Smooth muscle cell (in vitro differentiated cells): ENCODE results near the gene OPCML. TPM values are rescaled to one million over a fixed set of nuclear protein-coding genes. Genes with fewer than 3 reads are reported as not detected.

ENCODE experiments used
- DNase-seq: peaks from one replicate; lab custom pipeline; 2025; ENCODE audit not compliant: unreplicated experiment; lab: John Stamatoyannopoulos, UW
- H2AFZ ChIP-seq: fragments of 200-600 bp; sonication (generic); 2 replicates; pipeline ENCODE4 v1.6.0; 2016; ENCODE audit warnings: antibody characterized with exemption, low read depth, mild to moderate bottlenecking
- H3F3A ChIP-seq: fragments of 200-600 bp; sonication (generic); 2 replicates; pipeline ENCODE4 v1.6.0; 2017; ENCODE audit warnings: antibody characterized with exemption, low read depth
- H3K27ac ChIP-seq: fragments of 200-600 bp; sonication (generic); 2 replicates; pipeline ENCODE4 v1.5.1; 2016; ENCODE audit warnings: low read depth, mild to moderate bottlenecking
- H3K27me3 ChIP-seq: fragments of 200-600 bp; sonication (generic); 2 replicates; pipeline ENCODE4 v1.6.1; 2016; ENCODE audit warnings: low read depth, mild to moderate bottlenecking
- H3K36me3 ChIP-seq: fragments of 200-600 bp; sonication (generic); 2 replicates; pipeline ENCODE4 v1.5.1; 2016; ENCODE audit warnings: low read depth
- H3K4me1 ChIP-seq: fragments of 200-600 bp; sonication (generic); 2 replicates; pipeline ENCODE4 v1.5.1; 2016; ENCODE audit warnings: low read depth
- H3K4me2 ChIP-seq: fragments of 200-600 bp; sonication (generic); 2 replicates; pipeline ENCODE4 v1.6.0; 2016; ENCODE audit warnings: mild to moderate bottlenecking
- H3K4me3 ChIP-seq: fragments of 200-600 bp; sonication (generic); 2 replicates; pipeline ENCODE4 v1.5.1; 2016; ENCODE audit warnings: mild to moderate bottlenecking
- H3K79me2 ChIP-seq: fragments of 200-600 bp; sonication (generic); 2 replicates; pipeline ENCODE4 v1.6.0; 2016; ENCODE audit warnings: low read depth, mild to moderate bottlenecking
- H3K9ac ChIP-seq: fragments of 200-600 bp; sonication (generic); 2 replicates; pipeline ENCODE4 v1.6.0; 2016; ENCODE audit warnings: low read depth
- H3K9me3 ChIP-seq: fragments of 200-600 bp; sonication (generic); replicated peaks from 2 replicates; pipeline ENCODE4 v1.5.1; 2016; ENCODE audit warnings: low read depth
- H4K20me1 ChIP-seq: fragments of 200-600 bp; sonication (generic); 2 replicates; pipeline ENCODE4 v1.6.0; 2016; ENCODE audit warnings: low read depth
- CTCF ChIP-seq: fragments of 200-600 bp; sonication (generic); IDR thresholded peaks from 2 replicates; pipeline ENCODE4 v1.5.1; 2017; ENCODE audit warnings: borderline replicate concordance, mild to moderate bottlenecking, antibody characterized with exemption; ENCODE audit not compliant: insufficient read depth, poor library complexity, severe bottlenecking
- WGBS: methylation state at CpG from one replicate; pipeline ENCODE4 v1.1.7; 2016; ENCODE audit warnings: low lambda C conversion rate; 5-methylcytosine and 5-hydroxymethylcytosine counted together
- polyA plus RNA-seq: library from polyadenylated mRNA; unstranded; fragments of >200 nt; fragmentation: Nextera tagmentation; extraction: Ambion mirVana; gene quantifications from 2 replicates; pipeline ENCODE4 v1.2.1, GENCODE V29; 2016
- total RNA-seq: library from RNA; depleted of rRNA; stranded (reverse); fragments of >200 nt; gene quantifications from 2 replicates; pipeline ENCODE4 v1.2.3, GENCODE V29; 2014

Gene OPCML
- total and polyA plus RNA-seq, 2 experiments from 2014 or later, result 0.42 to 0.58 TPM

- WGBS, result 52% methylated on average over 5 of the region's 5 CpGs
- H3K27ac ChIP-seq, result no peak overlapping the region
- no peaks in the 10 kb centered on the region for H3K4me1 ChIP-seq
- H3K9me3 ChIP-seq, result no peaks in the 10 kb centered on the region
- no peak overlapping the region for H3K9ac ChIP-seq
- H3K79me2 ChIP-seq, result no peaks in the 10 kb centered on the region
- no peak overlapping the region for H3K4me3 ChIP-seq
- TF ChIP-seq CTCF, result no peak
- no peak overlapping the region for H3K4me2 ChIP-seq
- H3K36me3 ChIP-seq, result no peaks in the 10 kb centered on the region
- H3F3A ChIP-seq, result no peaks in the 10 kb centered on the region
- no peak for DNase-seq
- H2AFZ ChIP-seq, result no peak overlapping the region
- no peaks in the 10 kb centered on the region for H4K20me1 ChIP-seq
- peaks cover 5% of the 10 kb centered on the region for H3K27me3 ChIP-seq
Measured at GRCh38 chr11:133277886-133278285, 254.4 kb downstream of the OPCML start.

DNA sequence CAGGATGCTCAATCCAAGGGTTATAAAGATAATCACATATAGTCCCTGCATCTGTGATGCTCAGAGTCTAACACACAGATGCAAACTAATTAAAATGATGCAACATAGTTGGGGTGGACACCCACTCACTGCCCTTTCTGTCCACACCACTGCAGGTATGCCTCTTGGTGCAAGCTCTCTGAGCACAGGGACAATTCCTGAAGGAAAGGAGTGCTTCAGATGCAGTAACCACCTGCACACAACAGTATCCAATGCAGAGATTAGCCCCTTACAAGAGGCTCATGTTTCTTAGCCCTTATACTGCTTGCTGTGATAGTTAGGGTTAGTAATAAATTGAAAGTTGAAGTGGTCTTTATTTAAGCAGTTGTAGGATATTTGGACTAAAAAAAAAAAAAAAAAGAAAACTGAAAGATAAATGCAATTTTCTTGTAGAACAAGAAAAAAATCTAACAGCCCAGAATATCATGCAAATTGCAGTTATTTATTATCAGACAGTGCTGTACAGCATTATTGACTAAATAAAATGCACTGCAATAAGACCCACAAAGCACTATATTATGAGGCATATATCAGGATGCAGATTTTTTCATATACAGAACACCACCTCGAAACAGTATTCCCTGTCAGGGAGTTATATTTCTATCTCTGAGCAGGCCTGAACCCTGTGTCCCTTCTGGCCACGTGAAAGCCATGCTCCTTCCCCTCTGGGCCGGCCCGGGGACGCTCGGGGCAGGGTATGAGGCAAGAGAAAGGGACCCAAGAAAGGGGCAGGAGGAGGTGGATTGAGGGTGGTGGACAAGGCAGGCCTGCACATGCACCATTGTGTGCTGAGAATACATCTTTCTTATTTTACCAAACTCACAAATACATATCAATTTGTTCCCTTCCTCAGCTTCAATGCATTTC lies 260.2 kb downstream of the OPCML start:
- no peak overlapping the region for H2AFZ ChIP-seq
- TF ChIP-seq CTCF, result no peak
- peaks cover 22% of the 10 kb centered on the region for H3K27me3 ChIP-seq
- H3F3A ChIP-seq, result no peaks in the 10 kb centered on the region
- no peak for DNase-seq
- no peaks in the 10 kb centered on the region for H3K79me2 ChIP-seq
- H3K27ac ChIP-seq, result no peak overlapping the region
- 81% methylated on average over 6 of the region's 6 CpGs for WGBS
- H3K4me3 ChIP-seq, result no peak overlapping the region
- no peaks in the 10 kb centered on the region for H4K20me1 ChIP-seq
- H3K4me1 ChIP-seq, result no peaks in the 10 kb centered on the region
- H3K9ac ChIP-seq, result no peak overlapping the region
- H3K9me3 ChIP-seq, result no peaks in the 10 kb centered on the region
- H3K4me2 ChIP-seq, result no peak overlapping the region
- H3K36me3 ChIP-seq, result no peaks in the 10 kb centered on the region

GRCh38 chr11:133271206-133271605 lies 261.1 kb downstream of the OPCML start:
- DNase-seq, result no peak
- Histone ChIP-seq H3K4me2 (no peak overlapping the region), H3F3A (no peaks in the 10 kb centered on the region), H3K9ac (no peak overlapping the region), H3K79me2 (no peaks in the 10 kb centered on the region), H3K27ac (no peak overlapping the region), H3K36me3 (no peaks in the 10 kb centered on the region), H3K27me3 (peaks cover 22% of the 10 kb centered on the region), H3K9me3 (no peaks in the 10 kb centered on the region), H2AFZ (no peak overlapping the region), H3K4me3 (no peak overlapping the region), H4K20me1 (no peaks in the 10 kb centered on the region), H3K4me1 (no peaks in the 10 kb centered on the region)
- TF ChIP-seq CTCF, result no peak

DNA sequence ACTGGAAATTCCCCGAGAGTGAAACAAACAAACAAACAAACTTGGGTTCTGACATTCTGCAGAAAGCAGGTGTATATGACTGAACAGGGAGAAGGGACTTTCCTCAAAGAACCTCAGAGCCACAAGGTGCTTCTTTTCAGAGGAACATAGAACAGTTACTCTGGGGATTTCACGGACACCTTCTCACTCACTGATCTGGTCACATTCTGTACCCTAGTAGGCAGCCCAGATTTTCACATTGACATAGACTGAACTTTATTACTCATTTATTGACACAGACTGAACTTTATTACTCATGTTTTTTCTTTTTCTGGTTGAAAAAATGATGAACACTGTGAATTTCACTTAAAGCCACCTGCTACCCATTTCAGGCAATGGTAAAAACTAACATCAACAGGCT lies 263.0 kb downstream of the OPCML start:
- Histone ChIP-seq H3K9ac (no peak overlapping the region), H3K79me2 (no peaks in the 10 kb centered on the region), H3K36me3 (no peaks in the 10 kb centered on the region), H3K9me3 (no peaks in the 10 kb centered on the region), H3K27me3 (peaks cover 23% of the 10 kb centered on the region), H4K20me1 (no peaks in the 10 kb centered on the region), H3K27ac (no peak overlapping the region), H3F3A (no peaks in the 10 kb centered on the region), H3K4me2 (no peak overlapping the region), H2AFZ (no peak overlapping the region), H3K4me1 (no peaks in the 10 kb centered on the region), H3K4me3 (no peak overlapping the region)
- 96% methylated on average over 2 of the region's 2 CpGs for WGBS
- TF ChIP-seq CTCF, result no peak
- no peak for DNase-seq
